ENCODE results near the gene PNPLA1.

GRCh38 chr6:36302227-36302976 lies 32.5 kb downstream of the PNPLA1 start:
- TF ChIP-seq CTCF (IDR thresholded peaks at IDR 0.05; ENCODE audit: insufficient read depth, low read length, poor library complexity, severe bottlenecking) (peak; percentile 100), EZH2phosphoT487 (conservative IDR thresholded peaks at IDR 0.05; ENCODE audit: low read length) (no peak)
